Cardiac septum (tissue), 1 donor: ENCODE measurements around the gene GRB7. TPM values are rescaled to one million over a fixed set of nuclear protein-coding genes. Genes with fewer than 3 reads are reported as not detected.

ENCODE experiments used
- DNase-seq: peaks from one replicate; pipeline ENCODE4 v3.0.0-alpha.2; 2020; ENCODE audit warnings: low spot score
- intact Hi-C: fragments of 100-400 bp; cut with DNase I; formaldehyde crosslinking; loops from one replicate; pipeline ENCODE4 v1.14.0; 2022
- total RNA-seq: library from RNA; stranded (reverse); fragmentation: NEBNext Ultra II Directional; extraction: Animal tissue kit (Norgen Biotek cat#: 25700); gene quantifications from one replicate; pipeline ENCODE4 v1.2.1, GENCODE V29; 2021
- donor health status: DM: no; HTN: no; CAD: no.

Gene GRB7
- total RNA-seq, 1 donor from 2014 or later, result 0.65 TPM

DNA sequence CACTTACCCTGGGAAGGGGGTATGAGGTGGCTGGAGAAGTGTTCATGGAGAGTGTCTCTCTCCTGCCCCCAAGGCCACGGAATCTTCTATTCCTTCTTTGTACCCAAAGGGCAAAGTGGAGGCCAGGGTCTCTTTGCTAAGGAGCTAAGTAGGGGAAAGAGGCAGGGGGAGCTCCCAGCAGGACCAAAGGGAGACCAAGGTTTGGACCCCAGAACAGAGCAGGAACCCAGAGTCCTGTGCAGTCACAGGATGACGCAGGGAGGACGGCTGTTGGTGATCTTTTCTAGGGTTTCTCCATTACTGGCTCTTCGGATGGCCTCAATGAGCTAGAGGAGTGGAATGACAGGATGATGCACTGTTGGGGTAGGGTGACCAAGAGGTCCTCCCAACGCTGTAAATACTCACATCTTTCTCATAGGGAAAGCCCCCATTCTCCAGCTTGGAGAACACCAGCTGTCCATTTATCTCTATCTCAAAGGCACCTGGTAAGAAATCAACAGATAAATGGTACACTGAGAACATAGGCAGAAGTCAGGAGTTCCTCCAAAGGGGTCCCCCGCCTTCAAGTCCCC lies 8.4 kb upstream of the GRB7 start:
- DNase-seq, result no peak
- intact Hi-C loops, result loop anchor here (5.0 kb wide), 1 partner anchor 92 kb away; the partner anchor contains the start of gene STARD3

DNA sequence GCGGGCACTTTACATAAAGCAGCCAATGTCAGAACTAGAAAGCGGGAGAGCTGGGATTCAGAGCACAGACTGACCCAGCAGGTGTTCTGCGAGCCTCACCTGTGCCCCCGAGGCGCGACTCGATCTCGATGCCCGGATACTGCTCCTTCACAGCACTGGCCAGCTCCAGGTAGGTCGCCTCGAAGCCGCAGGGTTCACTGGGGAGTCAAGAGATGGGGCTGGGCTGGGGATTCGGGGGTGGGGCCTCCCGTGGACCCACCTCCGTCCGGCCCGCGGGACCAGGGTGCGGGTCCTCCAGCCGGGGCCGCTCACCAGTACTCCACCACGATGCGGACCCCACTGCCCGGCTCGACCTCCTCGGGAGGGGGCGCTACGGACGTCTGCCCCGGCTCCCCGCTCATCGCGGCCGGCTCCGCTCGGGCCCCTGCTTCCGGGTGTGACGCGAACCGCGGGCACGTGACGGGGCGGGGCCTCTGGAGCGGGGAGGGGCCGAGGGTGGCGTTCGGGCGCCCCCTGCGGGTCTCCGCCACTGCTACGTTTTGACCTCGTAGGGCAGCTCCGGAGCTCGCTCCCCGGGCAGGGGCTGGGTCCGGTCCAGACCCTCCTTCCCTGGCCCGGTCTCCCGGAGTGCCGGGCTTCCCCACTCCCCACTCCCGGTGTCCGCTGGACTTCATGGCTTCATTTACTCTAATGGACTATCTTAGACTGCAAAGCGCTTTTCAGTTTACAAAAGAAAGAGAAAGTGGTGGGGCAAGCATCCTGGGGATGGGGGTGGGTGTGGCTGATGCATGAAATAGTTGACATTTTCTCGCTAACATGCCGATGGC lies 7.4 kb upstream of the GRB7 start, which contains the start of gene MIEN1:
TSS of gene MIEN1 (minus strand) at position 438 of the 827 bp plus-strand sequence. CDS start at position 401, 37 bp downstream.
- DNase-seq, result peak; percentile 97
- intact Hi-C loops, result loop anchor here (5.0 kb wide), 1 partner anchor 63 kb away; the partner anchor contains the start of genes PNMT and TCAP

DNA sequence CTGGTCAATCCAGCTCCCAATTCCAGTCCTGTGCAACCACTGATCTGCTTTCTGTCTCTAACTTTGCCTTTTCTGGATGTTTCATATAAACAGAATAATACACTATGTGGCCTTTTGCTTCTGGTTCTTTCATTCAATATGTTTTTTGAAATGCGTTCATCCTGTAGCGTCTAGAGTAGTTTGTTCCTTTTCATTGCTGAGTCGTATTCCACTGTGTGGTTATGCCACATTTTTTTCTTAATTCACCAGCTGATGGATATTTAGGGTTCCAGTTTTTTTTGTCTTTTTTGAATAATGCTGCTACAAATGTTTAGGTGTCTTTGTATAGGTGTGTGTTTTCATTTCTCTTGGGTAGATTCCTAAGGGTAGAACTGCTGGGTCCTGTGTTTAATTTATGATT lies 5.2 kb upstream of the GRB7 start:
- DNase-seq, result no peak
- intact Hi-C loops, result loop anchor here (5.0 kb wide), 1 partner anchor 65 kb away; the partner anchor contains the start of genes PNMT and TCAP

DNA sequence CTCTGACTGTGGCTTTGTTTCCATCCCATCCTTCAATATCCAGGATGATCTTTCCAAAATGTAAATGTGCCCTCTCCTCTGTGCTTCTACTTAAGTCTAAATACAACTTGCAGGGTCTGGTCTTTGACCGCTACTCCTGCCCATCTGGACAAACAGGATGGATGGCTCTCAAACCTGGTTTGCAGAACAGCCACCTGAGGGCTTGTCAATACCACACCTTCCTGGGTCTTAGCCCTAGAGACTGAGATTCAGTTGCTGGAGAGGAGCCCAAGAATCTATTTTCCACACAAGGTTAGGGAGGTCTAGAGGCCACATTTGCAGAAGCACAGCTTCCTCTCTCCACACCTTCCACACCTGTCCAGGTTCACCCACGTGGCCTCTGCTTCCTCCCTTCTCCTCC lies 1.9 kb upstream of the GRB7 start:
- DNase-seq, result no peak
- intact Hi-C loops, result no loop called here

DNA sequence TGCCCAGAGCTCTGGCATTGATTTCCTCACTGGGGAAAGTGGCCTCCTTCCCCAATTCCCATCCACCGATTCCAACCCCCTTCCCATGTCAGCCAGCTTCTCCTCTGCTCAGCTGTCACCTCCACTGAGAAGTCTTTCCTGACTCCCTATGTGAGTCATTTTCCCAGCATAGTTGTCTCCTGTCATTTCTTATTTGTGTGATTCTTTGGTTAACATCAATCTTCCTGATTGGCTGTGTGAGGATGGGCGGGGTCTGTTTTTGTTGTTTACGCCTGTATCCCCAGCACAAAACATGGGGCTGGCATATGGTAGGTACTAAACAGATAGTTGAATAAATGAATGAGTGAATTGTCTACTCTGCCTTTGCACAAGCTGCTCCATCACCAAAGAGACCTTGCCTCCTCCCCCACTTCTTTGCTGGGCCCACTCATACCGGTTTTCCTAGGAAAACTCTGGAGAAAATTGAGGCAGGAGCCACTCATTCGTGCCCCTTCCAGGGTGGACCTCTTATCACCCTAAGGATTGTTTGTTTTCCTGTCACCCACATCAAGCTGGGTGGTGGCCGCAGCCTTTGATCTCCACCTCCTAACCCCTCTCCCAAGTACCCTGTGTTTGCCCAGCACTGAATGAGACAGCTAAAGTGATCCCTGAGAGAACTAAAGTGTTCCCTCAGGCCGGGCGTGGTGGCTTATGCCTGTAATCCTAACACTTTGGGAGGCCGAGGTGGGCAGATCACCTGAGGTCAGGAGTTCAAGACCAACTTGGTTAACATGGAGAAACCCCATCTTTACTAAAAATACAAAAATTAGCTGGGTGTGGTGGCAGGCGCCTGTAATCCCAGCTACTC lies 1.2 kb upstream of the GRB7 start:
- no peak for DNase-seq
- intact Hi-C loops, result no loop called here

DNA sequence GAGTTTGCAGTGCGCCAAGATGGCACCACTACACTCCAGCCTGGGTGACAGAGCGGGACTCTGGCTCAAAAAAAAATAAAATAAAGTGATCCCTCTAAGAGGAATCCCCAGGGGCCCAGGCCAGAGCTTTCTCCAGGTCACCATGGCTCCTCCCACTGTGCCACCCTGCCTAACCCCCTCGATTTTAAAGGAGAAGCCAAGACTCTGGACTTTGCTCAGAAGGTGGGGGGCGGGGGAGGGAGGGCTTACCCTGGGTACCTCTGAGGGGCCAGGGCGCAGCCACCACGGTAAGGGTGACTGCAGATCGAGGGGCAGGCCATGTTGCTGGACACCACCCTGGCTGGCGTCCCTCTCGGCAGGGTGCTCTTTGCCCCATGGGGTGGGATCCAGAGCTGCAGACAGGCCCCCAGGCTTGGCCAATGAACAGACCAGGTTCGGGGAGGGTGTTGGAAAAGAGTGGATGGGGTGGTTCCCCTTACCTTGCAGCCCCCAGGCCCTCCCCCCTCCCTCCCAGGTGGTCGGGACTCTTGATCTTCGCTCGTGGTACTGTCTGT lies 455 bp upstream of the GRB7 start:
- DNase-seq, result no peak
- intact Hi-C loops, result no loop called here

DNA sequence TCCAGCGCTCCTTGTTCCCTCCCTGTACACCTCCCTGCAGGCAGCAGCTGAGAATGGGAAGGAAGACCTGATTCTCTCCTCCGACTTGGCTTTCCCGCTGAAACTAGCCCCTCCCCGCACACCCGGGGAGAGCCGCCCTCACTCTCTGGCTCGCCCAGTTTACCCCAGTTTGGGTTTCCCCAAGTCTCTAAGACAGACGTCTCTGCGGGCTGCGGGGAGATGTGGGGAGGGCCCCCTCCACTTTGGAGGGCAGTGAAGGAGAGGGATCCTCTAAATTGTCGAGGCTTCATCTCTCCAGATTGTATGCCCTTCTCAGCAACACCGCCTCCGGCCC lies 797 bp downstream of the GRB7 start:
- intact Hi-C loops, result no loop called here
- DNase-seq, result no peak

DNA sequence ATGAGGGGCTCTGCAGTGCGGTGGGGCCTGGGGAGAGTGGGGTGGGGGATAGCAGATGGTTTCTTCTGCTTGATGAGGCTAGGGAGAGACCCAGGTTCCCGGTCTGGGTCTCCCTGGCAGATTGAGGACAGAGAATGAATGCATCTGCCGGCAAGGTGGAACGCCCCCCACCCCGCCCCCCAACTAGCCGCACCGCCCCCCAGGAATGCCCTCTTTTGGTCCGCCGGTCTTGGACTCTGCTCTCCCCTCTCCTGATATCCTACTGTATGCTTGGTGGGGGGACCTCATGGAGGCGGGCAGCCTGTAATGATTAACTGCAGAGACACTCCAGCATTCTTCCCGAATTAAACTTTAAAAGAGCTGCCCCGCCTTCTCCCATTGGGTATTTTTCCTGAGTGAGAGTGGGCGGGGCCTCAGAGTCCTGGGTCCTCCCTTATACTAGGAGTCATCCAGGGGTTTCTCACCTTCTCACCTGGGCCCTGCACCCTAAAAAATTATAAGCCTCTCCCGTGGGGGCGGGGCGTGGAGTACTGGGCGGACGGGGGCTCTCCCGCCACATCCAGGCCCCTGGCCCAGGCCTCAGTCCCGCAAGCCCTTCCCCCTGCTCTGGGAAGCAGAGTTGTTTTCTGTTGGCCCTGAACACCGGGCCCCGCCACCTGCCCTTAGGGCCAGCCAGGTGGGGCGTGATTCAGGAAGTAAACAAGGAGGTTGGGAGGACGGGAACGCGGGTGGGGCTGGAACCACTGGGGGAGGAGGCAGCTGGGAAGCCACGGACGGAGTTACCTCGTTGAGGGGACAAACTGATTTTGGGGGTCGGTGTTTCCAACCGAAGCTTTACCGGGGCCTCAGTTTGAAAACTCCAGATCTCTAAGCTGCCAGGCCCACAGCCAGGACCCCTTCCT lies 1.5 kb downstream of the GRB7 start:
- intact Hi-C loops, result no loop called here
- DNase-seq, result no peak

DNA sequence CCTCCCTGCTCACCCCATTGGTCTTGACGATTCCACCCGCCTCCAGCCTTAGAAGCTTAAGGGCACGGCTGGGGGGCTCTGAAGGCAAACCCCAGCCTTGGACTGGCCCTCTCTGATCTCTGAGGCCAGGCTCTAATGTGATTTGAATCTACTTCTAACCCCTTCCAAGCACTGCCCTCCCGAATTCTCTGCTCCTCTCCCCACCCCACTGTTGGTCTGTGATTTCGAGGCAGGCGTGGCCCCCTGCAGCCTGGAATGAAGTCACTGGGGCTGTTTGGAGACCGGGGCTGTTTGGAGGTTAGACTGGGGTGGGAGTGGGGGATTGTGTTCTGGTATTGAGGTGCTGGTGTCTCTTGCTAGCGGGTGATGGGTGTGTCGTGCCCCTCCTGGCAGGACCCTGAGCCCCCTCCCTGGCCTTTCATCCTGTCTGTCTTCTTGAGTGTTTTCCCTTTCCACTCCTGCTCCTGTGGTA lies 2.2 kb downstream of the GRB7 start:
- DNase-seq, result no peak
- intact Hi-C loops, result no loop called here

DNA sequence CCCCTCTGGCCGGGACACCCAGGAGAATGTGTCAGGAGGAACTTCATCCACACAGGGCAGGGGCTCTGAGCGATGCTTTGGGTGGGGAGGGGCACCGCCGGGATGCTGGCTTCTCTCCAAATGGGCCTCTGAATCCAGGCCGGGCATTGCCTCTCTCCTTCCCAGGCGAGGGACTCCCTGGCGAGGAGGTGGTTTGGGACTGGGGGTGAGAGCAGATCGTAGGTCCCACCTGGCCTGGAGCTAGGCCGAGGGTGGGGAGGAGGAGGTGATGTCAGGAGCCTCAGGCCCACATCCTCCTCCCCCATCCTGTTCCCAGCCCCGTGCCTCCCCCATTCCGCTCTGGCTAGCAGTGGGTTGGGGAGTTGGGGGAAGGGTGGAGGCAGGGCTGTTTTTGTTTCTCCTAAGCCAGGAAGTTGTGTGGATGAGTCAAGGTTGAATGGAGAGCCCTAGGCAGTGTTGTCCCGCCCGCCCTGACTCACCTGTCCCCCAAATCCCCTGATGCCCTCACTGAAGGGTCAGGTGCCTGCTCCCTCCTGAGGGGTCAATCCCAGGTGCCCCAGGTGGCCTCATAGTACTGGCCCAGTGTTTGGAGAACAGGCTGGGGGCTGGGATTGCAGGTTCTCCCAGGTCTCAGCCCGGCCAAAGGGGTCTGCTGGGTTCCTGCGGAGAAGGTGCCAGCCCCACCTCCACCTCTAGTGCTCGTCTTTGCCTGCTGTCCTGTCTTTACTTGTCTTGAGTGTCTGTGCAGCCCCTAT lies 2.8 kb downstream of the GRB7 start:
- intact Hi-C loops, result no loop called here
- DNase-seq, result no peak

DNA sequence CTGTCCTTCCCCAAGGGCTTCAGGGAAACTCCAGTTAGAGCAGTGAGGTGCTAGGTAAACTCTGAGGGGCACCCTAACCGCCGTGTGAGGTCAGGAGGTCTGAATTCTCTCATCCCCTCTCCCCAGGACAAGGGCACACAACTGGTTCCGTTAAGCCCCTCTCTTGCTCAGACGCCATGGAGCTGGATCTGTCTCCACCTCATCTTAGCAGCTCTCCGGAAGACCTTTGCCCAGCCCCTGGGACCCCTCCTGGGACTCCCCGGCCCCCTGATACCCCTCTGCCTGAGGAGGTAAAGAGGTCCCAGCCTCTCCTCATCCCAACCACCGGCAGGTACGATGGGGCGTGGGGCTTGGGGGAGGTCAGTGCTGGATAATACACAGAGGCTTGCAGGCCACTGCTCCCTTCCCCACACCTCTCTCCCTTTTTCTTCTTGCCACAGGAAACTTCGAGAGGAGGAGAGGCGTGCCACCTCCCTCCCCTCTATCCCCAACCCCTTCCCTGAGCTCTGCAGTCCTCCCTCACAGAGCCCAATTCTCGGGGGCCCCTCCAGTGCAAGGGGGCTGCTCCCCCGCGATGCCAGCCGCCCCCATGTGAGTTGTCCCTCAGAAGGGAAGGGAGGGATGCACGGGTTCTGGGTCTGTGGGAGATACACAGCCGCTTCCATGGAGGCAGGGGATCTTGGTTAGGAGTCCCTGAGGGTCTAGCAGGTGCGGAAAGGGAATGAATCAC lies 4.6 kb downstream of the GRB7 start:
- intact Hi-C loops, result no loop called here
- no peak for DNase-seq

DNA sequence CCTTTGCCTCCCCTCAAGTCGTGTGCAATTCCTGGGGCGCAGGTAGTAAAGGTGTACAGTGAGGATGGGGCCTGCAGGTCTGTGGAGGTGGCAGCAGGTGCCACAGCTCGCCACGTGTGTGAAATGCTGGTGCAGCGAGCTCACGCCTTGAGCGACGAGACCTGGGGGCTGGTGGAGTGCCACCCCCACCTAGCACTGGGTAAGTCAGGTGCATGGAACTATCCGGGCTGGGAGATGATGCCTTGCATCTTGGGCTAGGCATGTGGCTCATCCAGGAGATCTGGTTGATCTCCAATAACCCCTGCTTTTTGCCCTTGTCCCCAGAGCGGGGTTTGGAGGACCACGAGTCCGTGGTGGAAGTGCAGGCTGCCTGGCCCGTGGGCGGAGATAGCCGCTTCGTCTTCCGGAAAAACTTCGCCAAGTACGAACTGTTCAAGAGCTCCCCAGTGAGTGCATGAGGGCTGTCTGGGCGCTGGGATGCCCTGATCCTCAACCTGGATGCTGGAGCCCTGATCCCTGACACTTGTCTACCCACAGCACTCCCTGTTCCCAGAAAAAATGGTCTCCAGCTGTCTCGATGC lies 5.2 kb downstream of the GRB7 start:
- intact Hi-C loops, result no loop called here
- no peak for DNase-seq

DNA sequence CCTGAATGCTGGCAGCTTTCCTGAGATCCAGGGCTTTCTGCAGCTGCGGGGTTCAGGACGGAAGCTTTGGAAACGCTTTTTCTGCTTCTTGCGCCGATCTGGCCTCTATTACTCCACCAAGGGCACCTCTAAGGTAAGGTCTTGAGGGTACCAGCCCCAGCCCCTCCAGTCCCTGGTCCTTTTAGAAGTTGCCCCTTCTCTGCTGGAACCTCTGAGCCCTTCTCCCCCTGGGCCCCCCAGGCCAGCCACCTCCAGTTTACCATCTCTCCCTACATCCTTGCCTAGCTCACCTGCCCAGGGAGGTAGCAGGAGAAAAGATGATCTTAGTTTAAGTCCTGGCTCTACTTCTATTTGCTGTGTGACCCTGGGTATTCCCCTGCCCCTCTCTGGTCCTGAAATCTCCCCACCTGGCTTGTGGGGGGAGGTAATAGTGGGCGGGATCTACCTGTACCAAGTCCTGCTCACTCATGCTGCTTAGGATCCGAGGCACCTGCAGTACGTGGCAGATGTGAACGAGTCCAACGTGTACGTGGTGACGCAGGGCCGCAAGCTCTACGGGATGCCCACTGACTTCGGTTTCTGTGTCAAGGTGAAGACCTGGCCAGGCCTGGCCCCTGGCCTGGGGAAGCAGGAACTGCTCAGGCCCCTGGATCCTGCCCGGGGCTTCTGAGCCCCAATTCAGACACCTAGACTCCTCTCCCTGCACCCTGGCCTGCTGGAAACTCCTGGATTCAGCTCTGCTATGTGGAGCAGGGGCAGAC lies 6.5 kb downstream of the GRB7 start:
- intact Hi-C loops, result no loop called here
- no peak for DNase-seq

DNA sequence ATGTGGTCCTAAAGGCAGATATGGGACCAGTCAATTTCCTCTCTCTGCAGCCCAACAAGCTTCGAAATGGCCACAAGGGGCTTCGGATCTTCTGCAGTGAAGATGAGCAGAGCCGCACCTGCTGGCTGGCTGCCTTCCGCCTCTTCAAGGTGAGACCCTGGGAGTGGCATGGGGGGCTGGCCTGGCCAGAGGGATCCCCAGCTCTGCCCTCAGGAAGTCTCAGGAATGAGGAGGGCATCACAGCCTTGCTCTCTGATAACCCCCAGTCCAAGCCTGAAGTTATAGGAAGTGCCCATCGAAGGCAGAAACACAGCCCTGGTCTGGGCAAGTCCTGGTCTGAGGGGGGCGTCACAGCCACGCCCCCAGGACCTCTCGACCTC lies 7.1 kb downstream of the GRB7 start:
- no peak for DNase-seq
- intact Hi-C loops, result no loop called here

DNA sequence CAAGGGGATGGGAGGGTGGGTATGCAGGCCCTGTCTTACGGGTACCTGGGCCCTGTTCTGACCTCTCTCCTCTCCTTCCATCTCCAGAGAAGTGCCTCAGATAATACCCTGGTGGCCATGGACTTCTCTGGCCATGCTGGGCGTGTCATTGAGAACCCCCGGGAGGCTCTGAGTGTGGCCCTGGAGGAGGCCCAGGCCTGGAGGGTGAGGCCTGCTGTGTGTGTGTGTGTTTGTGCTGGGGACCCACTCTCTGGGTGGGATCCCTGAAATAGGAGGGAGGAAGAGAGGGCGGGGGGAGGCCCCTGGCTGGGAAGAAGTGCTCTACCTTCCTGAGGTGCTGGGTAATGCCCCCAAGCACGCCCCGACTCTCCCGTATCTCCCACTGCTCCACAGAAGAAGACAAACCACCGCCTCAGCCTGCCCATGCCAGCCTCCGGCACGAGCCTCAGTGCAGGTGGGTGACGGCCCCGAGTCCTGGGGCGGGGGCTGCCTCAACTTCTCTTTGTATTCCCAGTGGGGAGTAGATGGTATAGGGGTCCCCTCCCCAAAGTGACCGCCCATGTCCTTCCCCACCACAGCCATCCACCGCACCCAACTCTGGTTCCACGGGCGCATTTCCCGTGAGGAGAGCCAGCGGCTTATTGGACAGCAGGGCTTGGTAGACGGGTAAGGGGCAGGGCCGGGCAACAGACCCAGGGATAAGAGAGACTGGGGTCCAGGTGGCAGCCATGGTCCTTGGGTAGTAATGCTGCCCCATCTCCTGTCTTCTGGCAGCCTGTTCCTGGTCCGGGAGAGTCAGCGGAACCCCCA lies 7.8 kb downstream of the GRB7 start:
- intact Hi-C loops, result no loop called here
- no peak for DNase-seq

DNA sequence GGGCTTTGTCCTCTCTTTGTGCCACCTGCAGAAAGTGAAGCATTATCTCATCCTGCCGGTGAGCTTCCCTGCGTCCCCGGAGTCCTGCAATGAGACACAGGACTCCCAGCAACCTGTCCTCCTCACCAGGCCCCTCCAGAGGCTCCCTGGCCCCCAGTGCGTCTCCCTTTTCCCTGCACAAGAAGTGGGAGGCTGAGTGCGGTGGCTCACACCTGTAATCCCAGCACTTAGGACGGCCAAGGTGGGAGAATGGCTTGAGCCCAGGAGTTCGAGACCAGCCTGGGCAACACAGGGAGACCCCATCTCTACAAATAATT lies 8.4 kb downstream of the GRB7 start:
- DNase-seq, result no peak
- intact Hi-C loops, result no loop called here
